Measurements from ENCODE around the gene SLC24A3.

DNA sequence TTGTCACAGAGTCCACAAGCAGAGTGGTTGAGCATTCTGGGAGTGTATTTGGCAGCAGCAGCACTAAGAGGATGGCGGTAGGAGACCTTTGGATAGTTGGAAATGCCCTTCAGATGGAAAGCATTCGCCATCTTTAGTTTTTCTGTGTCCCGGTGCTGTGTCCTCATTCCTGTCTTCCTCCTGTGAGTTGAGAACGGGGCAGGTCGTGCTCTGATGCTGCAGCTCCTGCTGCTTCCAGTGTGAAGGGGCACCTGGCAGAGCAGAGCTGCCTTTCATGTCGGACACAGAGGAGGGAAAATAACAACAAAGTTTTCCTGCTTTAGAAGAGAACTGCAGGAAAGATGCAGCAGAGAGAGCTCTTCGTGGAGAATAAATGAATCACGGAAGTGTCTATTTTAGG is 194.8 kb downstream of the SLC24A3 start:
- TF ChIP-seq, protein P1, sequence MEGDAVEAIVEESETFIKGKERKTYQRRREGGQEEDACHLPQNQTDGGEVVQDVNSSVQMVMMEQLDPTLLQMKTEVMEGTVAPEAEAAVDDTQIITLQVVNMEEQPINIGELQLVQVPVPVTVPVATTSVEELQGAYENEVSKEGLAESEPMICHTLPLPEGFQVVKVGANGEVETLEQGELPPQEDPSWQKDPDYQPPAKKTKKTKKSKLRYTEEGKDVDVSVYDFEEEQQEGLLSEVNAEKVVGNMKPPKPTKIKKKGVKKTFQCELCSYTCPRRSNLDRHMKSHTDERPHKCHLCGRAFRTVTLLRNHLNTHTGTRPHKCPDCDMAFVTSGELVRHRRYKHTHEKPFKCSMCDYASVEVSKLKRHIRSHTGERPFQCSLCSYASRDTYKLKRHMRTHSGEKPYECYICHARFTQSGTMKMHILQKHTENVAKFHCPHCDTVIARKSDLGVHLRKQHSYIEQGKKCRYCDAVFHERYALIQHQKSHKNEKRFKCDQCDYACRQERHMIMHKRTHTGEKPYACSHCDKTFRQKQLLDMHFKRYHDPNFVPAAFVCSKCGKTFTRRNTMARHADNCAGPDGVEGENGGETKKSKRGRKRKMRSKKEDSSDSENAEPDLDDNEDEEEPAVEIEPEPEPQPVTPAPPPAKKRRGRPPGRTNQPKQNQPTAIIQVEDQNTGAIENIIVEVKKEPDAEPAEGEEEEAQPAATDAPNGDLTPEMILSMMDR (conservative IDR thresholded peaks at IDR 0.05), result no peak
- no peak for TF ChIP-seq EZH2 (IDR thresholded peaks at IDR 0.05; ENCODE audit: low read depth)

Data from PC-9 (cell line).